HL-60 (cell line): Measurements from ENCODE around the gene NAXE.
A peak's percentile ranks its signal among the peaks of the same experiment; 100 is the strongest.
"Not testable (repeated sequence)": the region's sequence is repeated elsewhere in the genome, so short reads cannot be mapped to it uniquely, and the experiment has no call there.

ENCODE experiments used
- DNase-seq, 2 experiments: peaks; one replicate each; pipeline ENCODE4 v3.0.0-alpha.2; 2010 to 2020; ENCODE audit warnings: low read depth in 1 of 2, low spot score in 1 of 2
- H3K27ac ChIP-seq: fragments of 250-450 bp; sonication (Bioruptor Pico); replicated peaks from 2 replicates; pipeline ENCODE4 v1.5.1; 2020; ENCODE audit warnings: mild to moderate bottlenecking, moderate library complexity
- H3K27me3 ChIP-seq: fragments of 250-450 bp; sonication (Bioruptor Pico); 2 replicates; pipeline ENCODE4 v1.5.1; 2021; ENCODE audit warnings: mild to moderate bottlenecking, moderate library complexity; ENCODE audit not compliant: insufficient read depth, poor library complexity, severe bottlenecking
- H3K4me3 ChIP-seq: replicated peaks from 2 replicates; pipeline ENCODE4 v1.5.1; 2011; ENCODE audit warnings: mild to moderate bottlenecking, control low read depth, low read length; ENCODE audit not compliant: insufficient read depth
- GABPA ChIP-seq: IDR thresholded peaks from 2 replicates; pipeline ENCODE4 v1.6.1; 2012; ENCODE audit warnings: low read depth
- POLR2AphosphoS5 ChIP-seq: IDR thresholded peaks from 2 replicates; pipeline ENCODE4 v1.6.1; 2012; ENCODE audit warnings: low read depth
- SPI1 ChIP-seq: IDR thresholded peaks from 2 replicates; pipeline ENCODE4 v1.6.1; 2012; ENCODE audit warnings: low read depth, mild to moderate bottlenecking, borderline replicate concordance
- TF ChIP-seq, protein P1 (sequence below): IDR thresholded peaks from 2 replicates; pipeline ENCODE4 v1.6.1; 2012; ENCODE audit warnings: low read depth; ENCODE audit not compliant: insufficient replicate concordance
- TF ChIP-seq, protein P2 (sequence below): IDR thresholded peaks from one replicate; pipeline ENCODE4 v1.5.1; 2011; ENCODE audit warnings: low read length, control low read depth, inconsistent platforms; ENCODE audit not compliant: insufficient read depth

NAXE gene

DNA sequence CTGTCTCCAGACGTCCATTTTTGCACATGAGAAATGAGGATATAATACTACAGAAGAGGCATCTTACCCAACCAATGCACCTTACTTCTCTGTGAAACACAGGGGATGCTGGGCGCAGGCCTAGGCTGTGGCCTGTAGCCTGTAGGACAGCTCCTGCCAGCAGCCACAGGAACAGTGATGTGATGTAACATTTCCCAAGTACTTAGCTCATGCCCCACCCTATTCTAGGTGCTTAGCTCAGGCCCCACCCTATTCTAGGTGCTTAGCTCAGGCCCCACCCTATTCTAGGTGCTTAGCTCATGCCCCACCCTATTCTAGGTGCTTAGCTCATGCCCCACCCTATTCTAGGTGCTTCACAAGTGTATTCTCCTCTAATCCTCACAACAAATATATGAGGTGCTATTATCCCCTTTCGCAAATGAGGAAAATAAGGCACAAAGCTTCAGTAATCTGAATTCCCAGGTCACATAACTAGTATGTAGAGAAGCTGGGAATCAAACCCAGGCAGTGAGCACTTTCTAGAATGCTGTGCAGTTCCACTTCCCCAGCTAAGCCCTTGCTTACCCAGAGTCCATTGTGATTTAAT lies 4.6 kb upstream of the NAXE start:
- TF ChIP-seq, protein P1, sequence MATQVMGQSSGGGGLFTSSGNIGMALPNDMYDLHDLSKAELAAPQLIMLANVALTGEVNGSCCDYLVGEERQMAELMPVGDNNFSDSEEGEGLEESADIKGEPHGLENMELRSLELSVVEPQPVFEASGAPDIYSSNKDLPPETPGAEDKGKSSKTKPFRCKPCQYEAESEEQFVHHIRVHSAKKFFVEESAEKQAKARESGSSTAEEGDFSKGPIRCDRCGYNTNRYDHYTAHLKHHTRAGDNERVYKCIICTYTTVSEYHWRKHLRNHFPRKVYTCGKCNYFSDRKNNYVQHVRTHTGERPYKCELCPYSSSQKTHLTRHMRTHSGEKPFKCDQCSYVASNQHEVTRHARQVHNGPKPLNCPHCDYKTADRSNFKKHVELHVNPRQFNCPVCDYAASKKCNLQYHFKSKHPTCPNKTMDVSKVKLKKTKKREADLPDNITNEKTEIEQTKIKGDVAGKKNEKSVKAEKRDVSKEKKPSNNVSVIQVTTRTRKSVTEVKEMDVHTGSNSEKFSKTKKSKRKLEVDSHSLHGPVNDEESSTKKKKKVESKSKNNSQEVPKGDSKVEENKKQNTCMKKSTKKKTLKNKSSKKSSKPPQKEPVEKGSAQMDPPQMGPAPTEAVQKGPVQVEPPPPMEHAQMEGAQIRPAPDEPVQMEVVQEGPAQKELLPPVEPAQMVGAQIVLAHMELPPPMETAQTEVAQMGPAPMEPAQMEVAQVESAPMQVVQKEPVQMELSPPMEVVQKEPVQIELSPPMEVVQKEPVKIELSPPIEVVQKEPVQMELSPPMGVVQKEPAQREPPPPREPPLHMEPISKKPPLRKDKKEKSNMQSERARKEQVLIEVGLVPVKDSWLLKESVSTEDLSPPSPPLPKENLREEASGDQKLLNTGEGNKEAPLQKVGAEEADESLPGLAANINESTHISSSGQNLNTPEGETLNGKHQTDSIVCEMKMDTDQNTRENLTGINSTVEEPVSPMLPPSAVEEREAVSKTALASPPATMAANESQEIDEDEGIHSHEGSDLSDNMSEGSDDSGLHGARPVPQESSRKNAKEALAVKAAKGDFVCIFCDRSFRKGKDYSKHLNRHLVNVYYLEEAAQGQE, result no peak
- TF ChIP-seq, protein P2, sequence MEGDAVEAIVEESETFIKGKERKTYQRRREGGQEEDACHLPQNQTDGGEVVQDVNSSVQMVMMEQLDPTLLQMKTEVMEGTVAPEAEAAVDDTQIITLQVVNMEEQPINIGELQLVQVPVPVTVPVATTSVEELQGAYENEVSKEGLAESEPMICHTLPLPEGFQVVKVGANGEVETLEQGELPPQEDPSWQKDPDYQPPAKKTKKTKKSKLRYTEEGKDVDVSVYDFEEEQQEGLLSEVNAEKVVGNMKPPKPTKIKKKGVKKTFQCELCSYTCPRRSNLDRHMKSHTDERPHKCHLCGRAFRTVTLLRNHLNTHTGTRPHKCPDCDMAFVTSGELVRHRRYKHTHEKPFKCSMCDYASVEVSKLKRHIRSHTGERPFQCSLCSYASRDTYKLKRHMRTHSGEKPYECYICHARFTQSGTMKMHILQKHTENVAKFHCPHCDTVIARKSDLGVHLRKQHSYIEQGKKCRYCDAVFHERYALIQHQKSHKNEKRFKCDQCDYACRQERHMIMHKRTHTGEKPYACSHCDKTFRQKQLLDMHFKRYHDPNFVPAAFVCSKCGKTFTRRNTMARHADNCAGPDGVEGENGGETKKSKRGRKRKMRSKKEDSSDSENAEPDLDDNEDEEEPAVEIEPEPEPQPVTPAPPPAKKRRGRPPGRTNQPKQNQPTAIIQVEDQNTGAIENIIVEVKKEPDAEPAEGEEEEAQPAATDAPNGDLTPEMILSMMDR, result no peak
- TF ChIP-seq SPI1 (no peak), GABPA (no peak), POLR2AphosphoS5 (no peak)
- Histone ChIP-seq H3K4me3 (no peak overlapping the region), H3K27me3 (no peaks in the 10 kb centered on the region), H3K27ac (no peak overlapping the region)
- no peak for DNase-seq

DNA sequence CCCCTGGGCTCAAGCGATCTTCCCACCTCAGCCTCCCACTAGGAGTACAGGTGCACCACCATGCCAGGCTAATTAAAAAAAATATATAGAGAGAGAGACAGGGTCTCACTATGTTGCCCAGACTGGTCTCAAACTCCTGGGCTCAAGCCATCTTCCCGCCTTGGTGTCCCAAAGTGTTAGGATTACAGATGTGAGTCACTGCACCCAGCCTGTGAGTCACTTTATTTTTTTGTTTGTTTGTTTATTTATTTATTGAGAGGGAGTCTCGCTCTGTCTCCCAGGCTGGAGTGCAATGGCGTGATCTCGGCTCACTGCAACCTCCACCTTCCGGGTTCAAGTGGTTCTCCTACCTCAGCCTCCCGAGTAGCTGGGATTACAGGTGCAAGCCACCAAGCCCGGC lies 3.6 kb upstream of the NAXE start:
- not testable (repeated sequence) for DNase-seq, H3K27me3 ChIP-seq, H3K27ac ChIP-seq, H3K4me3 ChIP-seq

DNA sequence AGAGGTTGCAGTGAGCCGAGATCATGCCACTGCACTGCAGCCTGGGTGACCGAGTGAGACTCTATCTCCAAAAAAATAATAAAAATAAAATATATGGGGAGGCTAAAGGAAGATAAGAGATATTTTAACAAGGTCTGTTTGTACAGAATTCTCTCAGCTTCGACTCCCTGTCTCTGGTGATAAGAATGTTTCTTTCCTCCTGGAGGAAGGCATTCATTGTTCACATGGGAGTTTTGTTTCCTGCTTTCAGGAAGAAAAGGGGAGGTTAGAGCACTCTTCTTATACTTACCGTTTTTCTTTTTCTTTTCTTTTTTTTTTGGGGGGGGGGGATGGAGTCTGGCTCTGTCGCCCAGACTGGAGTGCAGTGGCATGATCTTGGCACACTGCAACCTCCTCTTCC lies 2.0 kb upstream of the NAXE start:
- H3K4me3 ChIP-seq, result no peak overlapping the region
- no peak for DNase-seq
- H3K27ac ChIP-seq, result no peak overlapping the region
- H3K27me3 ChIP-seq, result no peaks in the 10 kb centered on the region
- TF ChIP-seq, protein P2, result no peak
- TF ChIP-seq GABPA, result no peak

DNA sequence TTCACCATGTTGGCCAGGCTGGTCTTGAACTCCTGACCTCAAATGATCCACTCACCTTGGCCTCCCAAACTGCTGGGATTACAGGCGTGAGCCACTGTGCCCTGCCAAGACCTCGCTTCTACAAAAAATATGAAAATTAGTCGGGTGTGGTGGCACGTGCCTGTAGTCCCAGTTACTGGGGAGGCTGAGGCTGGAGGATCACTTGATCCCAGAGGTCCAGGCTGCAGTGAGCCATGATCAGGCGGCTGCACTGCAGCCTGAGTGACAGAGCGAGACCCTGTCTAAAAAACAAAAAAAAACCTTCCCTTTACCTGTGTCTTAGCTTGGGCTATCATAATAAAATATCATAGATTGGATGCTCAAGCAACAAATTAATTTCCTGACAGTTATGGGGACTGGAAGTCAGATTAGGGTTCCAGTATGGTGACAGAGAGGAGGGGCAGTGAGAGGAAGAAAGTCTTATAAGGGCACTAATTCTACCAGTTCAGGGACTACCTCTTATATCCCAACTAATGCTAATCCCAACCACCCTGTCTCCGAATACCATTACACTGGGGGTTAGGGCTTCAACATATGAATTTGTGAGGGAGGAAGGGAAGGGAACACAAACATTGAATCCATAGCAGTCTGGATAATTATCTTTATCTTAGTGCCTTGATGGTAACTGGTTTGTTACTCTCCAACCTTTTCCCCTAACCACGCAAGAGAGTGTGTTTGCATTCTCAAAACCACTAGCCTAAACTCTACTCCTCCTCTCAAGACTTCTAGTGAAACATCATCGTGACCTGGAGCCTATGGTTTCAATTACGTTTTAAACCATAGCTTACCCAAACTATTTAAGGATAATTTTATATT lies 1.0 kb upstream of the NAXE start:
- Histone ChIP-seq H3K27ac (peak overlapping the region; percentile 76), H3K27me3 (no peaks in the 10 kb centered on the region), H3K4me3 (no peak overlapping the region)
- TF ChIP-seq POLR2AphosphoS5 (no peak), GABPA (no peak)
- TF ChIP-seq, protein P2, result no peak
- no peak for DNase-seq

DNA sequence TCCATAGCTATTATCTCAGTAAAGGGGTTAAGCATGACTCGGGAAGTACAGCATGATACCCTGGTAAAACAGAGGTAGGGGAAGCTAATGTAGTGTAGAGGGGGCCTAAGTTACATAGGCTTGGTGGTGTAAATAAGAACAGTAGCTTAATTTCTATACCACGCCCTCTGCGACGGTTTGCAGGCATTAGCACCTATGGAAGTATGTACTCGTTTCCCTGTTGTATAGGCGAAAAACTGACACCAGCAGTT lies 470 bp upstream of the NAXE start:
- Histone ChIP-seq H3K4me3 (peak overlapping the region; percentile 80), H3K27ac (peak overlapping the region; percentile 76), H3K27me3 (no peaks in the 10 kb centered on the region)
- TF ChIP-seq GABPA, result no peak
- DNase-seq, result no peak
